Fibroblast of upper back skin (primary cell): ENCODE measurements around the gene FAM89B.

ENCODE experiments used
- DNase-seq: peaks from one replicate; pipeline ENCODE4 v3.0.0-alpha.2; 2013

FAM89B gene

DNA sequence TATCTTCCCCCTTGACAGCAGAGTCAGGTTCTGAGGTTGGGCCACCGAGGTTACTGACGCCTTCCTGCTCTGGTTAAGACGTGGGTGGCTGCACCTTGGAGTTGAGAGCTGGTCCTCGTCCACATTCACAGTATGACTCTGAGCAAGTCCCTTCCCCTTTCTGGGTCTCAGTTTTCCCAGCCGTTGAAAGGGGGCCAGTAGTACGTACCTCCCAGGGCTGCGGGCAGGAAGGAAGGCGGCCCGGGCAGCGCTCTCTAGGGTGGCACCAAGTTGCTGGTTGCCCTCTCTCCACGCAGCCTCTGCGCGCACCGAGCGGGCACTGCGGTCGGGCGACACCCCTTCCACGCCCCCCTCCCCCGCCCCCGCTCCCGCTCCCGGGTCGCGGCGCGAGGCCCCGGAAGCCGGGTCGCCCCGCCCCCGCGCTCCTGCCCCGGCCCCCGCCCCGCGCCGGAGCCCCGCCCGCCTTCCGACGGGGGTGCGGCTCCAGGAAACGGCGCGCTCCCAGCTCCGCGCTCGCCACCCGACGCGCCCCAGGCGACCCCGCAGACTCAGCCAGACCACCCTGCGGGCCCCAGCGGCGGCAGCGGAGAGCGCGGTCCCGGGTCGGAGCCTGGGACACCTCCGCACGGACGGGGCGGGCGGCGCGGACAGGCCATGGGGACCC, 3.4 kb downstream of the FAM89B start, which contains the start of gene EHBP1L1:
TSS of gene EHBP1L1 (plus strand) at position 486 of the 664 bp plus-strand sequence. CDS start 250 bp downstream, outside the sequence.
- peak; percentile 27 for DNase-seq

DNA sequence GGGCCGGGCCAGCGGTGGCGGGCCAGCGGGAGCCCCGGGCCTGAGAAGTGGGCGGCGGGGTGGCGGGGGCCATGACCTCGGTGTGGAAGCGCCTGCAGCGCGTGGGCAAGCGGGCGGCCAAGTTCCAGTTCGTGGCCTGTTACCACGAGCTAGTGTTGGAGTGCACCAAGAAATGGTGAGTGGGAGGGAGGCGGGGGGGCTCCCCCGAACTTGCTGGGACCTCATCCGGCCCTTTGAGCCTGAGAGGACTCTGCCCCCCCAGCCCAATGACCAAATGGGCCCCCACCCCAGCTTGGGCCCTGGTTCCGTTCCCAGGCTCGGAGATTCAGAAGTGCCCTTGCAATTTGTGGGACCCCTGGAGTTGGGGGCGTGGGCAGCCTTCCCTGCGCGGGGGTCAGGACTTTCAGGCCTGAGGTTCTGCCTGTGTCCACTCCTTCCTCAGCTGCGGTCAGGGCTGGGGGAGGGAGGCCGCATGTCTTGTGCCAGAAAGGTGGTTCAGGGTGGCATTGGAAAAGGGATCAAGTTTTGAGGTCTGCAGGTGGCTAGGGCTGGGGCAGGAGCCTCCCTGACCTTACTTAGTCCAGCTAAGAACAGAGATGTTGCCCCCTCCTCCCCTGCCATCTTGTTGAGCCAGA, 4.0 kb downstream of the FAM89B start:
- no peak for DNase-seq

DNA sequence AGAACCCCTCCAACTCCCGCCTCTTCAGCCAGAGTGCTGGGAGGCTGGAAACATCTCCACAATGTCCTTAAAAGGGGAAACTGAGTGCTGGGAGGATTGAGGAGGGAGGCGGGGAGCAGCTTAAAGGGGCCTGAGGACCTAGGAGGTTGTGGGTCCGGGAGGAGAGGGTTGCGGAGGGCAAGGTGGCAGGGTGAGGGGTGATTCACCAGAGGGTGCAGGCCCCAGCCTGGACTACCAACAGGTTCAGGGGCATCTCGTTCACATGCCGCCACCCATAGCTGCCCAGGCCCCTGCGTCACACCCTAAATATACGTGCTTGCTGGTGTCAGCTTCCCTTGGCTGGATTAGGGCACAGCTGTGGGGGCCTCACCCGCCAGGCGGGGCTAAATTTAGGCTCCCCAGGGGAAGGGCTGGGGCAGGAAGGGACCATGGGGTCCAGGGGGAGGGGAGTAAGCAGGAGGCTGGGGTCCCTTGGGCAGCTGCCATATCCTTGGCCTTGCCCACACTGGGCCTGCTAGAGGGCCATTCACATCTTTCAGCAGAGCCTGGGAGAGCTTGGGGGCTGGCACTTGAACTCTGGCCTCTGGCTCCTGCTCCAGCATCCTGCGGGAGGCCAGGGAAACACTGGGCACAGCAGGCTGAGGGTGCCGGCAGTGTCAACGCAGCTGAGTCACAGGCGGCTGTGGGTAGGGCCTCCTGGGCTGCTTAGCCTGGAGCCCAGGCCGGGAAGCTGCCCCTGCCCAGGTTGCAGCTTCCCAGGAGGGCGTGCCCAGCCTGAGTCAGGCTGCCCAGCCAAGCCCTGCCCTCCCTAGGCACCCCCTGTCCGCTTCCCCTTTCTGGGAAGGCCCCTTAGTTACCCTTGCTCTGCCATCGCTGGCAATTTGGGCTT, 4.8 kb downstream of the FAM89B start:
- DNase-seq, result peak; percentile 30

DNA sequence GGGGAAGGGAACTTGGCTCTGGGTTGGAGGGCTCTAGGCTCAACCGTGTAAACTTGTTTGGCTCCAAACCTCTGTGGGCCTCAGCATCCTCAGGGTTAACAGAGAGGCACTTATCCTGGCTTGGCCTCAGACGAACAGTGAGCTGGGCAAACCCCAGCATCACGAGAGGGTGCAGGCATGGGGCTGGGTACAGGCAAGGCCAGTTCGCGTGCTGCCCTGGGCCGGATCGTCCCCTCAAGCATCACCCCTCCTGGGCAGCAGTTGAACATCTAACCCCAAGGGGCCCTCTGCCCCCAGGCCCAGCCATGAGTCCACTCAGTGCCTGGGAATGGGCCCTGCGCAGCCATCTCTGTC, 5.4 kb downstream of the FAM89B start:
- no peak for DNase-seq

DNA sequence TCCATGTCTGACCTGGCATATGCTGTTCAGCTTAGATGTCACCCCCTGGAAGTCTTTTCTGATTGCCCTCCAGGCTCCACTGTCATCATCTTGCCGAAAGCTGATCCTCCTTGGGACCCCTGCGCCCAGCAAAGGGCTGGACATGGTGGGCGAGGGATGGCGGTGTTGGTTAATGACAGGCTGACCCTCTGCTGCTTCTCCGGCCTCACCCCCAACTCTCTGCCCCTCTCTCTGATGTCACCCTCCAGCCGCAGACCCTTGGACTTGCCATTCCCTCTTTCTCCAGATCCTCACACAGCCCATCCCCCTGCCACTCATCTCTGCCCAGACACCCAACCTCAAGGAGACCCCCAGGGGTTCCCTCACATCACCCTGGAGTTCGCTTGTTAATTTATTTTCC, 5.8 kb downstream of the FAM89B start:
- no peak for DNase-seq

DNA sequence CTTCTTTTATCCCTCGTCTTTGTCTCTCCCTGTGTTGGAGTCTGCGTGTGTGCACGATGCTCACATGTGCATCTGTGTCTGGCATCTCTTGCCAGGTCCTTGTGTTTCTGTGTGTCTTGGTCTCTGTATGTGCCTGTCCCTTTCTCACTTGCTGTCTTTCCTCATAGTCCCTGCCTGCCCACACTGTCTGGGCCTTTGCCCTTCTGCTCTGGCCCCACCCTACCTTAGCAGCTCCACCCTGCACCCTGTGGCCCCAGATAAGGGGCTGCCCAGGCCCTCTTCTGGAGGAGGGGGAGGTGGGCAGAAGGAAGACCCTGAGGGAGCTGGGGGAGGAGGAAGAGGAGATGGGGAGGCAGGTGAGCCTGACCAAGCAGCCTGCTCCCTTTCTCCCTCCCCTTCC, 6.3 kb downstream of the FAM89B start:
- no peak for DNase-seq

DNA sequence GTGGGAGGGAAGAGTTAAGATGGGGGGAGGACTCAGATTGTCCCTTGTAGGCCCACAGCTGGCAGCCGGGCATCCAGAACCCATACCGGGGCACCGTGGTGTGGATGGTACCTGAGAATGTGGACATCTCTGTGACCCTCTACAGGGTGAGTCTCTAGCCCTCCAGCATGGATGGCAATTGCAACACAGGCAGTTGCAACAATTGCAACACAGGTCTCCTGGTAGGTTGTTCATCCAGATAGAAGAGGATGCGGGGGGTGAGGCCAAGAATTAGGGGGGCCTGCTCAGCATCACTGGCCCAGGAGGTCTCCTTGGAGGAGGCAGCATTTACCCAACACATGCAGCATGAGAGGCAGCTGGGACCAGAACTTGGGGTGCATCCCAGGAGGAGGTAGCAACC, 7.0 kb downstream of the FAM89B start:
- no peak for DNase-seq

DNA sequence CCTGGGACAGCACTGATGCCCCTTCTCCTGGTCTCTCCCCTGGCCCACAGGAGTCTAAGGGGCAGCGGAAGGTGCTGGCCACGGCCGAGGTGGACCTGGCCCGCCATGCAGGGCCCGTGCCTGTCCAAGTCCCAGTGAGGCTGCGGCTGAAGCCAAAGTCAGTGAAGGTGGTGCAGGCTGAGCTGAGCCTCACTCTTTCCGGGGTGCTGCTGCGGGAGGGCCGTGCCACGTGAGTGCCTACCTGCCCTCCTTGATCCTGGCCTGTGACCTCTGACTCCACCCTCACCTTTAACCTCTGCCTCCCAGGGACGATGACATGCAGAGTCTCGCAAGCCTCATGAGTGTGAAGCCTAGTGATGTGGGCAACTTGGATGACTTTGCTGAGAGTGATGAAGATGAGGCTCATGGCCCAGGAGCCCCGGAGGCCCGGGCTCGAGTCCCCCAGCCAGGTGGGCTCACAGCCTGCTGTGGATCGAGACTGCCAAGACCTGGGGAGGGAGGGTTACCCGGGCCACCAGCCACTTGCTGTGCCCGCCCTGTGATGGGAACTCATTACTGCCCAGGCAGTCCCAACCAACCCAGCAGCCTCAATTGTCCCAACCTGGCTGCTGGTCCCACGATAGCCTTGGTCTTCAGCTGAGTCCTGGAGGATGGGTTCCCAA, 7.8 kb downstream of the FAM89B start:
- DNase-seq, result no peak

DNA sequence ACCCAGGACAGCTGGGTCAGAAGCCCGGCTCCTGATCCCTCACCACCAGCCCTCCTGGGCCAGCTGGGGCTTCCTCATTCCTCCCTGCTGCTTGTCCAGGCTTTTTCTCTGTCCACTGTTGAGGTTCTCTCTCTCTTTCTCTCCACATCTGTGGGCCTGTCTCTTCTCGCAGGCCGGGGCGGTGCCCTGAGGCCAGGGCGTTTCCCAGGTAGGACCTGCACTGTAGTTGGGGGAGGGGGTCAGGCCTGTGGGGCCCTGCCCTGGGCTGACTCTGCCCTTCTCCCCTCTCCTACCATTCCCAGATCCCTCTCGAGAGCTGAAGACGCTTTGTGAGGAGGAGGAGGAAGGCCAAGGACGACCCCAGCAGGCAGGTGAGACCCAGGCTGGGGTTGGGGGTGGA, 8.4 kb downstream of the FAM89B start:
- no peak for DNase-seq

DNA sequence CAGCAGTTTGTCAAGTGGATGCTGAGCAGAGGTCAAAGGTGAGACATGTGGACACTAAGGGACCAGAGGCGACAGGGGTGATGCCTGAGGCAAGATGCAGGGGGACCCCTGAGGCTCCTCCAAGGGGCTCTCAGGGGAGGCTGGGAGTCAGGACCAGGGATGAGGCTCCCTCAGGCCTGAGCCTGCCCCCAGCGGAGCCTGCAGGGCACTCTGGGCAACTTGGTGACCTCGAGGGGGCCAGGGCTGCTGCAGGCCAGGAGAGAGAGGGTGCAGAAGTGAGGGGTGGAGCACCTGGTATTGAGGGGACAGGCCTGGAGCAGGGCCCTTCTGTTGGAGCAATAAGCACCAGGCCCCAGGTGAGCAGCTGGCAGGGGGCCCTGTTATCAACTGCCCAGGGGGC, 9.6 kb downstream of the FAM89B start:
- no peak for DNase-seq

DNA sequence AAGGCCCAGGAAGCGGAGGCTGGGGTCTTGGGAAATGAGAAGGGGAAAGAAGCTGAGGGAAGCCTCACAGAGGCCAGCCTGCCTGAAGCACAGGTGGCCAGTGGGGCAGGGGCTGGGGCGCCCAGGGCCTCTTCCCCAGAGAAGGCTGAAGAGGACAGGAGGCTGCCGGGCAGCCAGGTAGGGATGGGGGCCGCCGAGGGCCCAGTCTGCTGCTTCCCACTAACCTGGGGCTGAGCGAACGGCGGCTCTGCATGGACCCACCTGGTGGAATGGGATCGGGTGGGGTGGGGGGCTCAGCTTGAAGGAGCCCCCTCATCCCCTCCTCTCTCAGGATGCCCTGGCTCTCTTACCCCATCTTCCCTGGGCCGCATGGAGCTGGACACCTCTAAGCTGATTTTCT, 11.3 kb downstream of the FAM89B start:
- DNase-seq, result no peak

DNA sequence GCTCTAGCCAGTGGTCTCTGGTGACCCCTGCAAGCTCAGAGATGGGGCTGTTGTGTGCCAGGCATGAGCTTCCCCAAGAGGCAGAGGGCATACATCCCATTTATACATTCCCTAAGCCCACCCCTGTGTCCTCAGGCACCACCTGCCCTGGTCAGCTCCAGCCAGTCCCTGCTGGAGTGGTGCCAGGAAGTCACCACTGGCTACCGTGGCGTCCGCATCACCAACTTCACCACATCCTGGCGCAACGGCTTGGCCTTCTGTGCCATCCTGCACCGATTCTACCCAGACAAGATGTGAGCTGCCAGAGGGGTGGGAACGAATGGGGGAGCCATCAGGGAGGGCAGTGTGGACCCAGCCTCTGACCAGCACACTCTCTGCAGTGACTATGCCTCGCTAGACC, 11.8 kb downstream of the FAM89B start:
- no peak for DNase-seq

DNA sequence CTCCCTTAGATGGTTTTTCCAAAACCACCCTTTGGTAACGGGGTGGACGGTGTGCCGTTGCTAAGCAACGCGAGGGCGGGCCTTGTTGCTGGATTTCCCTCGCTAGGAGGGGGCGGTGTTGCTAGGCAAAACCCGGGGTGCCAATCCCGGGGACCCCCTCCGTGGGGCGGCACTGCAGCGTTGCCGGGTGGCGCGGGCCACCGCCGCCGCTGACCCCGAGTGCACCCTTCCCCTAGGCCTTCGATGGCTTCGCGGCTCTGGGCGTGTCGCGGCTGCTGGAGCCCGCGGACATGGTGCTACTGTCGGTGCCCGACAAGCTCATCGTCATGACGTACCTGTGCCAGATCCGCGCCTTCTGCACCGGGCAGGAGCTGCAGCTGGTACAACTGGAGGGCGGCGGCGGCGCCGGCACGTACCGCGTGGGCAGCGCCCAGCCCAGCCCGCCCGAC, 12.4 kb downstream of the FAM89B start:
- DNase-seq, result no peak

DNA sequence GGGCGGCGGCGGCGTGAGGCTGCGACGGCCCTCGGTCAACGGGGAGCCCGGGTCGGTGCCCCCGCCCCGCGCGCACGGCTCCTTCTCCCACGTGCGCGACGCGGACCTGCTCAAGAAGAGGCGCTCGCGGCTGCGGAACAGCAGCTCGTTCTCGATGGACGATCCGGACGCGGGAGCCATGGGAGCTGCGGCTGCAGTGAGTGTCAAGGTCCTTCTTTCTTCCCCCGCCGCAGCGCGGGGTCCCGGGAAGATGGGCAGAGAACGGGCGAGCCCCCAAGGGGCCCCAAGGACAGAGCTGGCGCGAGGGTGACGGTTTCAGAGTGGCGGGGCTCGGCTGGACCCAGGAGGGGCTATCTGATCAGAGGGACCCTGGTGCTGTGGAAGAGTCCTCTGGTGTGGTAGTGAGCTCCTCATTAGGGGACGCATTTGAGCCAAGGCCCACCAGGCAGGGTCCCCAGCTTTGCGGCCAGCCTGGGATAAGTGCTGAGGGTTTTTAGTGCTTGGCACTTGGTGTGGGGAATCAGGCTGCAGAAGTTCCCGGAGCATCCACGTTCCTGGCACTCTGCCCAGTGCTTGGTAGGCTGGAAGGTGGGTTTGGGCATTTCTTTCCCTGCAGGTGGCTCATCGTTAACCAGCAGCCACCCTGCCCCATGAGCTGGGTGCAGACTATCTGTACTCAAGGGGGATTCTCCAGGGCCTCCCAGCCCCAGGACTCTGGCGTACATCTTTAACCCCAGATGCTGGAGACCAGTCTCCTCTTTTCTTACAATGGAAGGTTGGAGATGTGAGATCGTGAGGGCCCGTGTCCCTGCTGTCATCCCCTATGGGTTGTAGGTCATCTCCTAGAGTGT, 13.3 kb downstream of the FAM89B start:
- DNase-seq, result no peak

DNA sequence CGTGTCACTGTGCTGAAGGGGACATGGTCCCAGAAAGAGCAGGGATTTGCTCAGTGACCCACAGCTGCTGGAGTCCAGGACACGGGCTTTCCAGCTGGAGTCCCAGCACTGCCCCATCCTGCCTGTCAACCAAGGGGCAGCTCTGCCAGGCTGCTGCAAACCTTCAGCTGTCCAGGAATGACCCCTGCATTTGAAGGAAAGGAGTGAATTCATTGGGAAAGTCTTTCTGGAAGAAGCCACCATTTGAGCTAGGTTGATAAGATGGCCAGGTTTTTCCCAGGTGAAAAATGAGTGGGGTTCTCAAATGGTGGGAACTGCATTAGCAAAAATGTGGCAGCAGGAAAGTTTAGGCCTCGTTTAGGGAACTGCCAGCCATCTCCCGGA, 13.9 kb downstream of the FAM89B start:
- DNase-seq, result no peak

DNA sequence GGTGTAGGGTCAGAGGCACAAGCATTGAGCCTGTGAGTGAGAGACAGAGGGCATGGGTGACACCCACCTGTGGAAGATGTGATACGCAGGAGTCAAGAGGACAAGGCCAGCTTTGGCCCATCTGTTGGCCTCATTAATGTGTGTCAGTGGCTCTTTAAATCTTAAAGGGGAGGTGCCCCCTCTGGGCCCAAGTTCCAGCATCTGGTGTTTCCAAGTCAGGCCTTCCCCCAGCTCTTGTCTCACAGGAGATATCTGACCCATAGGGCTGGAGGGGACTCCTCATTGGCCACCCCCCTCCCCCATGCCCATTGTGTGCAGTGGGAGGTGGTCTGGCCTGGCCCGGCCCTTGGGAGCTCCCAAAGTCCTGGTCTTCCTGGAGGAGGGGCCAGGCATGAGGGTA, 14.3 kb downstream of the FAM89B start:
- DNase-seq, result no peak

DNA sequence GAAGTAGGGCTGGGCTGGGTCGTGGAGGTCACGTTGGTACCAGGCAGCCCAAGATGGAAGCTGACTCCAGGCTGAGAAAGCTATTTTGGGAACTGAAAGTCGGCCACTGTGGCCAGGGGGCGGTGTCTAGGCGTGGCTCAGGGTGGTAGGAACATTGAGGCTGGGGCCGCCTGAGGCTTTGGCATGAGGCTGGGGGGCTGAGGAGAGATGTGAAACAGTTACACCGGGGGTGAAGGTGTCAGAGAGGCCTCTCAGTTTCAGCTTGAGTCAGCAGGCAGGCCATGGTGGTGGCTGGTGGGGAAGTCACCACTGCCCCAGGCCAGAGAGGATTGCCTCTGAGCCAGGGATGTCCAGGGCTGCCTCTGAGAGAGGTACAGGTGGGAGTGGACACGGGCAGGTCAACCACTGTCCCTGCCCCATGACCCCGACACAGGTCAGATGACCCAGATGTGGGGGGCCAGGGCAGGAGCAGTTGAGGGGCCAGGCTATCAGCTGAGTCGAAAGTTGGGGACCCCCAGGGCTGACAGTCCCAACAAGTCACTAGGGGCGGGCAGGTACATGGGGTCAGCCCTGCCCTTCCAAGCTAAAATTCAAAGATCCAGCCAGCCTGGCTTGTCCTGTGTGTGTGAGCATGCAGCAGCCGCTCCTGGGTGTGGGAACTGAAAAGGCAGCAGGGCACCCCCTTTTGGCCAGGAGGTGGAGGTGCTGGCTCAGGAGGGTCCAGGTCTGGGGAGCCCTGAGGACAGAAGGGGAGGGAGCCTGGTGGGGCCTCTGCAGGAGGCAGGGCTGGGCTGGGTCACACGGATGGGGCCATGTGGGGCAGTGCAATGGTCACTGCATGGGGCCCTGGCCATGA, 16.1 kb downstream of the FAM89B start:
- peak; percentile 35 for DNase-seq

DNA sequence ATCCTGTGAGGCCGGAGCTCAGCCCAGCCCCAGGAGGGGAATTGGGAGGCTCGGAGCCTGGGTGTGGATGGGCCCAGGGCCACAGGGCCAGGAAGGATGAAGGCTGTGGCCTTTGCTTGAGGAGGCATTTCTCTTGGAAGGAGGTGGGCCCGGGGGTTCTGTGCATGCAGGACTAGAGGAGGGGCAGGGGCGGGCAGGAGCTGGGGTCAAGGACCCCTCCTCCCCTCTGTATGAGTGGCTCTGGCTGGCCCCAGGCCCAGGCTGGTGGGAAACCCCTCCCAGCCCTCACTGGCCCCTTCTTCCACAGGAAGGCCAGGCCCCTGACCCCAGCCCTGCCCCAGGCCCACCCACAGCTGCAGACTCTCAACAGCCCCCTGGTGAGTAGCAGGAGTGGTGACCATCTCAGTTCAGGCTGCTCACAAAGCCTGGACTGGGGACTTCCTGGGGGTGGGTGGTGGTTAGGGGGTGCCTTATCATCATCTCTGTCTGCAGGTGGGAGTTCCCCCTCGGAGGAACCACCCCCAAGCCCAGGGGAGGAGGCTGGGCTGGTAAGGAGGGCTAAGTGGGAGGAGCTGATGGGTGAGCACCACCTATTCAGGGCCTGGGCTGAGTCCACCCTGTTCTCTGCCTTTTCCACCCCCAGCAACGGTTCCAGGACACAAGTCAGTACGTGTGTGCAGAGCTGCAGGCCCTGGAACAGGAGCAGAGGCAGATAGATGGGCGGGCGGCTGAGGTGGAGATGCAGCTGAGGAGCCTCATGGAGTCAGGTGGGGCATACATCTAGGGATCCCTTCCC, 17.3 kb downstream of the FAM89B start:
- DNase-seq, result no peak

DNA sequence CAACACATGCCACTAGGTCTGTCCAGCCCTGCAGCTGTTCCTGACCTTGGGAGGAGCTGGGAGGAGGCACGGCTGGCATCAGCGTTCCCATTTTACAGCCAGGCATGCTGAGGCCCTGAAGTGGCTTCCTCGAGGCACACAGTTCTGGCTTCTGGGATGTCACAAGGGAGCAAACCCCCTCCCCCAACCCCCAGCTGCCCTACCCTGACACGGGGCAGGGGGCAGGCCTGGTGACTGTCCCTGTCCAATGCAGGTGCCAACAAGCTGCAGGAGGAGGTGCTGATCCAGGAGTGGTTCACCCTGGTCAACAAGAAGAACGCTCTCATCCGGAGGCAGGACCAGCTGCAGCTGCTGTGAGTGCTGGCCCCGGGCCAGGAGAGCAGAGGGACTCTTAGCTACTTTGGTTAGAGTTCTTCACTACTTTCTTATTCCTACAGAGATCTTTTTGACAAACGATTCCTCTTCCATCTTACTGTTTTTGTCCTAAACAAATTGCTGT, 18.0 kb downstream of the FAM89B start:
- DNase-seq, result peak; percentile 41
